ENCODE results near the gene FGF8.

The FGF8 gene

GRCh38 chr10:101781984-101782810 lies 6.3 kb upstream of the FGF8 start:
- DNase-seq = no peak

GRCh38 chr10:101781655-101781983 lies 5.7 kb upstream of the FGF8 start:
- no peak for DNase-seq

GRCh38 chr10:101780818-101781654 lies 5.1 kb upstream of the FGF8 start:
- DNase-seq = peak; percentile 8

- DNase-seq = no peak
Observed at GRCh38 chr10:101780187-101780817, 4.4 kb upstream of the FGF8 start.

GRCh38 chr10:101779544-101780186 lies 3.8 kb upstream of the FGF8 start:
- DNase-seq = peak; percentile 18

- DNase-seq = peak; percentile 37
Observed at GRCh38 chr10:101778781-101779543, 3.0 kb upstream of the FGF8 start.

- DNase-seq = no peak
Observed at GRCh38 chr10:101778151-101778780, 2.4 kb upstream of the FGF8 start.

GRCh38 chr10:101777619-101778145 lies 1.8 kb upstream of the FGF8 start:
- no peak for DNase-seq

GRCh38 chr10:101776161-101776817 lies 375 bp upstream of the FGF8 start:
- DNase-seq = no peak

- DNase-seq = no peak
Observed at GRCh38 chr10:101774589-101775272, 1.2 kb downstream of the FGF8 start.

GRCh38 chr10:101773923-101774588 lies 1.9 kb downstream of the FGF8 start:
- no peak for DNase-seq

GRCh38 chr10:101772895-101773761 lies 2.8 kb downstream of the FGF8 start:
- DNase-seq = no peak

- no peak for DNase-seq
Observed at GRCh38 chr10:101772017-101772894, 3.7 kb downstream of the FGF8 start.

- no peak for DNase-seq
Observed at GRCh38 chr10:101771380-101771779, 4.5 kb downstream of the FGF8 start.

GRCh38 chr10:101770331-101771215 lies 5.3 kb downstream of the FGF8 start:
- DNase-seq = no peak

GRCh38 chr10:101769541-101770180 lies 6.3 kb downstream of the FGF8 start:
- DNase-seq = no peak

All from NCI-H526 treated with DMSO at 0.1 percent for 48 hours (cell line).